Thoracic aorta (tissue), 2 donors: ENCODE results near the gene FRMPD2. TPM values are rescaled to one million over a fixed set of nuclear protein-coding genes. Genes with fewer than 3 reads are reported as not detected.

Experiments
- ATAC-seq: fragments of 150-250 bp; one replicate; pipeline ENCODE4 v1.8.0; 2017; ENCODE audit warnings: low read depth; ENCODE audit not compliant: insufficient number of reproducible peaks, low FRiP score
- DNase-seq: peaks from one replicate; pipeline ENCODE4 v3.0.0-alpha.2; 2020; ENCODE audit warnings: low spot score
- H3K27ac ChIP-seq, 2 donors: fragments of 200-600 bp; sonication (generic); 1 replicate in 1 of 2; 2 replicates in 1 of 2; pipeline ENCODE4 v1.5.1; 2016; ENCODE audit warnings: mild to moderate bottlenecking in 2 of 2, moderate library complexity in 2 of 2
- H3K27me3 ChIP-seq: fragments of 200-600 bp; sonication (generic); replicated peaks from 2 replicates; pipeline ENCODE4 v1.6.0; 2016; ENCODE audit warnings: mild to moderate bottlenecking; ENCODE audit not compliant: insufficient read depth
- H3K36me3 ChIP-seq: fragments of 200-600 bp; sonication (generic); one replicate; pipeline ENCODE4 v1.5.1; 2016
- H3K4me1 ChIP-seq, 2 donors: fragments of 200-600 bp; sonication (generic); 1 replicate in 1 of 2; 2 replicates in 1 of 2; pipeline versions ENCODE4 v1.5.1 to v1.6.0; 2016; ENCODE audit warnings: low read depth in 2 of 2, mild to moderate bottlenecking in 1 of 2; ENCODE audit not compliant: control insufficient read depth in 1 of 2
- H3K4me3 ChIP-seq: fragments of 200-600 bp; sonication (generic); 2 replicates; pipeline ENCODE4 v1.5.1; 2016; ENCODE audit warnings: mild to moderate bottlenecking
- H3K9me3 ChIP-seq: fragments of 200-600 bp; sonication (generic); 2 replicates; pipeline ENCODE4 v1.5.1; 2016
- CTCF ChIP-seq: fragments of 200-600 bp; sonication (generic); IDR thresholded peaks from one replicate; pipeline ENCODE4 v1.5.1; 2019; ENCODE audit warnings: antibody characterized with exemption
- total RNA-seq, 2 donors: library from RNA; depleted of rRNA; stranded (reverse); fragments of >200 nt; gene quantifications; one replicate each; pipeline versions ENCODE4 v1.1.0 to v1.2.3, GENCODE V29; 2016

The FRMPD2 gene
- not detected for total RNA-seq

GRCh38 chr10:48274636-48275035 lies at the start of gene FRMPD2:
Gene FRMPD2 (minus strand): TSS chr10:48274696. CDS start chr10:48274567, 129 bp downstream.
- Histone ChIP-seq H3K4me3 (no peak within 1 kb of the TSS), H3K4me1 (no peaks in the 10 kb centered on the region), H3K36me3 (no peaks in the 10 kb centered on the region), H3K27me3 (no peaks in the 10 kb centered on the region), H3K9me3 (no peaks in the 10 kb centered on the region), H3K27ac (no peak within 1 kb of the TSS)
- no peak for TF ChIP-seq CTCF
- DNase-seq = no peak
- ATAC-seq = no peak

GRCh38 chr10:48322017-48322416 lies 47.5 kb upstream of the FRMPD2 start:
- H3K4me1 ChIP-seq = no peaks in the 10 kb centered on the region
- H3K9me3 ChIP-seq = no peaks in the 10 kb centered on the region
- H3K4me3 ChIP-seq = no peak overlapping the region
- no peaks in the 10 kb centered on the region for H3K36me3 ChIP-seq
- ATAC-seq (no peak), DNase-seq (no peak)
- TF ChIP-seq CTCF = no peak
- no peaks in the 10 kb centered on the region for H3K27me3 ChIP-seq
- no peak overlapping the region for H3K27ac ChIP-seq

GRCh38 chr10:48317321-48317990 lies 43.0 kb upstream of the FRMPD2 start:
- Histone ChIP-seq H3K4me3 (no peak overlapping the region), H3K27ac (no peak overlapping the region), H3K27me3 (no peaks in the 10 kb centered on the region), H3K4me1 (no peaks in the 10 kb centered on the region), H3K9me3 (no peaks in the 10 kb centered on the region), H3K36me3 (no peaks in the 10 kb centered on the region)
- ATAC-seq = no peak
- no peak for DNase-seq
- no peak for TF ChIP-seq CTCF

- no peak overlapping the region for H3K27ac ChIP-seq
- no peak for ATAC-seq
- no peaks in the 10 kb centered on the region for H3K9me3 ChIP-seq
- no peak for DNase-seq
- TF ChIP-seq CTCF = no peak
- H3K4me1 ChIP-seq = no peaks in the 10 kb centered on the region
- no peak overlapping the region for H3K4me3 ChIP-seq
- no peaks in the 10 kb centered on the region for H3K27me3 ChIP-seq
- no peaks in the 10 kb centered on the region for H3K36me3 ChIP-seq
These were observed 41.7 kb upstream of the FRMPD2 start for GRCh38 chr10:48316236-48316635.

- no peaks in the 10 kb centered on the region for H3K36me3 ChIP-seq
- no peak for TF ChIP-seq CTCF
- no peaks in the 10 kb centered on the region for H3K9me3 ChIP-seq
These were observed 39.6 kb upstream of the FRMPD2 start for GRCh38 chr10:48314107-48314506.

More at GRCh38 chr10:48314107-48314506, 39.6 kb upstream of the FRMPD2 start:
- DNase-seq (no peak), ATAC-seq (no peak)
- Histone ChIP-seq H3K27me3 (no peaks in the 10 kb centered on the region), H3K4me1 (peaks cover 0 to 9% of the 10 kb centered on the region in 2 donors), H3K4me3 (no peak overlapping the region), H3K27ac (no peak overlapping the region)
